ENCODE results near the gene CEP192.

DNA sequence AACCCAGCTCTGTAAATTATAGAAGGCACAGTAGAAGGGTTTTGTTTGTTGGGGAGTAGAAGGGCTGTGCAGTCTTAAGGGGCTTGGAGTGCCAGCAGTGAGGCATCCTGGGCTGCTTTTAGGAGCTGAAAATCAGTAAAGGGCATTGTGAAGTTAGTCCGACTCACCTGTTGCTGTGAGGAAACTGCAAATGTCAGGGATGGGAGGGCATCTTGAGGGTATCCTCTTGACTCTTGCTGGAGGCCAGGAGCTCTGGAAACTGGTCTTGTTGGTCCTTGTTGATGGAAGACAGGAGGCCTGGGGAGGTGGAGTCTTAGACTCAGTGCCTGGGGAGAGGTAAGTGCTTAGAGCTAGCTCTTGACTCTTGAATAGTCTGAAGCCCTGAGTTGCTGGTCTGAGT, 14.1 kb downstream of the CEP192 start:
- TF ChIP-seq, protein P1, sequence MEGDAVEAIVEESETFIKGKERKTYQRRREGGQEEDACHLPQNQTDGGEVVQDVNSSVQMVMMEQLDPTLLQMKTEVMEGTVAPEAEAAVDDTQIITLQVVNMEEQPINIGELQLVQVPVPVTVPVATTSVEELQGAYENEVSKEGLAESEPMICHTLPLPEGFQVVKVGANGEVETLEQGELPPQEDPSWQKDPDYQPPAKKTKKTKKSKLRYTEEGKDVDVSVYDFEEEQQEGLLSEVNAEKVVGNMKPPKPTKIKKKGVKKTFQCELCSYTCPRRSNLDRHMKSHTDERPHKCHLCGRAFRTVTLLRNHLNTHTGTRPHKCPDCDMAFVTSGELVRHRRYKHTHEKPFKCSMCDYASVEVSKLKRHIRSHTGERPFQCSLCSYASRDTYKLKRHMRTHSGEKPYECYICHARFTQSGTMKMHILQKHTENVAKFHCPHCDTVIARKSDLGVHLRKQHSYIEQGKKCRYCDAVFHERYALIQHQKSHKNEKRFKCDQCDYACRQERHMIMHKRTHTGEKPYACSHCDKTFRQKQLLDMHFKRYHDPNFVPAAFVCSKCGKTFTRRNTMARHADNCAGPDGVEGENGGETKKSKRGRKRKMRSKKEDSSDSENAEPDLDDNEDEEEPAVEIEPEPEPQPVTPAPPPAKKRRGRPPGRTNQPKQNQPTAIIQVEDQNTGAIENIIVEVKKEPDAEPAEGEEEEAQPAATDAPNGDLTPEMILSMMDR (IDR thresholded peaks at IDR 0.05) = no peak
- TF ChIP-seq POLR2A (IDR thresholded peaks at IDR 0.05) = no peak

Measured in uterus (tissue), 2 donors.